HTR-8/SVneo (cell line): ENCODE results near the gene RMND5B.

ENCODE experiments used
- DNase-seq: peaks from one replicate; pipeline ENCODE4 v3.0.0; 2011; ENCODE audit warnings: low spot score, mixed read lengths; ENCODE audit not compliant: insufficient read length
- FAIRE-seq: peaks from 2 replicates; lab custom pipeline; 2011; peaks lifted over from hg19 to GRCh38; lab: Jason Lieb, UNC

RMND5B gene

GRCh38 chr5:178113141-178113787 is 17.6 kb upstream of the RMND5B start, which contains the start of gene N4BP3:
N4BP3 (plus strand) TSS chr5:178113532; CDS start chr5:178119584, 6,052 bp downstream.
- DNase-seq (peak; percentile 75), FAIRE-seq (no peak)

- FAIRE-seq: no peak
- DNase-seq: no peak
Observed at GRCh38 chr5:178113841-178114324, 16.9 kb upstream of the RMND5B start.

DNA sequence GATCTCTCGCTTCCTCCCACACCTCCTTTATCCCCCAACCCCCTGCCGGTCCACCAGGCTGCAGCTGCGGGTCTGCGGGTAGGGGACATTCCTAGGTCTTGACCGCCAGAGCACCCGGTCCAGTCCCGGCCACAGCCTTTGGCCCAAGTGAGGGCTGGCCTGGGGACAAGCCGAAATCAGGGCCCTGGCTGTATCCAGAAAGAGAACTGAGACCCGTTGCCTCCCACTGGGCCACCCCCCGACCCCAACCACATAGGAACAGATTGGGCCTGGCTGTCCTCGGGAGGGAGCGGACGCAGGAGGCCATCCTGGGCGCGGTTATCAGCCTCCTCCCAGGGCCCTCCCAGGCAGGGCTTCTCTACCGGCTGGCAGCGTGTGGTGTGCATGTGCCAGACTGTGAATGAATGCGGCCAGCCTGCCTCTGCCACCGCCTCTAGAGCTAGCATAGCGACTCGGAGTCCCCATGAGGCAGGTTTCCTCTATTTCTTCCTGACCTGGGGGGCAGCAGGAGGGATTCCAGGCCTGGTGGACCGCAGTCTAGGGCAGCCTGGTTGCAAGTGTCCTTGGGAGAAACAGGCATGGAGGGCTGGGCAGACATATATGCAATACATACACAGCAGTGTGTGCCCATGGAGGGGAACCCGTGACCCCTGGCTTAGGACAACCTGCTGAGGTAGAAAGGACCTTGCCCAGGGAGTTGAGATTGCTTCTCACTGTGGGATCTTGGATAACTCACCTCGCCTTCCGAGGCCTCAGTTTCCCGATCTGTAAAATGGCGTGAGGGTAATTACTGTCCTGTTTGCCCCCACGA is 16.3 kb upstream of the RMND5B start:
- FAIRE-seq: no peak
- no peak for DNase-seq

- DNase-seq: no peak
- no peak for FAIRE-seq
Observed at GRCh38 chr5:178115136-178115813, 15.5 kb upstream of the RMND5B start.

- no peak for FAIRE-seq
Observed at GRCh38 chr5:178115814-178116142, 15.0 kb upstream of the RMND5B start.

DNA sequence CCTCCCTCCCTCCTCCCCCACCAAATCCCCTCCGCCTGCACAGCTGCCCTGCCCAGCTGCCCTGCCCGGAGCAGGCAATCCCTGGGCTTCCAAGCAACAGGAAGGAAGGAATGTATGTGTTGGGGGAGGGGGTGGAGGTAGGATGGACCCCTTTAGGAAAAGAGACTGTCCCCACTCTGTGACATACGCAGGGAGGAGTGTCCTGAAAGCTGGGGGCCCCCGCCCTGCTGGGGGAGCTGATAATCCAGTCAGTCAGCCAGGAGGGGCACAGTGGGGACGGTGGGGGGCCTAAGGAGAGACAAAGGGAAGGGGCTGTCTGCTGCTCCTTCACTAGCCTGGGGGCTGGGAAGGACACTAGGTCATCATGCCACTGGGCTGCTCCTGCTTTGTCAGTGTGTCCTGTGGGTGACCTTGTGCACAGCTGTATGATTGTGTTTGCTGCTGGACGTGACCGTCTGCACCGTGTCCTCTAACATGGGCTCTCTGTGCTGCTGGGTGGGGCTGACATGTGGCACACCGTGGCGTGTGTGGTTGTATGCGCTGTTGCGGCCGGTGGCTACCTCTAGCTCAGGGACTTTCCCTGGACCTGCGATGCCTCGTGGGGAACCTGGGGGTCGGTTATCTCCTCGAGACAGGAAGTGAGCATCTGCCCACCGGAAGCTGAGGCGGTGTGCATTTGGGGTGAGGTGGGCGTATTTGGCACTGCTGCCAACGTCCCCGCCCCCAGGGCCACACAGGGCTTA is 14.5 kb upstream of the RMND5B start:
- FAIRE-seq: no peak

More at GRCh38 chr5:178115814-178116142, 15.0 kb upstream of the RMND5B start:
- no peak for DNase-seq

GRCh38 chr5:178117923-178118701 is 12.7 kb upstream of the RMND5B start:
- no peak for FAIRE-seq

More for the DNA sequence above, 14.5 kb upstream of the RMND5B start:
- DNase-seq: no peak

DNA sequence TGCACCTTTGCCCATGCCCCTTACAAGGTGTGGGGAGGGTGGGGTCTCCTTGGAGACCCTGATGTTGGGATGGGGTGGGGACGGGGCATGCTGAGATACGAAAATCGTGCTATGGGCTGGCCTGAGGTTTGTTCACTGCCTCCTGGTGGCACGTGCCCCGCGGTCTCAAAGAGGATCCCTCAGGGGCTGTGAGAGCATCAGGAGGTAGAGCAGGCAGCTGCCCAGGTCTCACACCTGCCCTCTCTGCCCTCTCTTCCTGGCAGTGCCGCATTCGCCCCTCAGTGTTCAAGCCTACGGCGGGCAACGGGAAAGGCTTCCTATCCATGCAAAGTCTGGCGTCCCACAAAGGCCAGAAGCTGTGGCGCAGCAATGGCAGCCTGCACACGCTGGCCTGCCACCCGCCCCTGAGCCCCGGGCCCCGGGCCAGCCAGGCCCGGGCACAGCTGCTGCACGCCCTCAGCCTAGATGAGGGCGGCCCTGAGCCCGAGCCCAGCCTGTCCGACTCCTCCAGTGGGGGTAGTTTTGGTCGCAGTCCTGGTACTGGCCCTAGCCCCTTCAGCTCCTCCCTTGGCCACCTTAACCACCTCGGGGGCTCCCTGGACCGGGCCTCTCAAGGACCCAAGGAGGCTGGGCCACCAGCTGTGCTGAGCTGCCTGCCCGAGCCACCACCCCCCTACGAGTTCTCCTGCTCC is 10.8 kb upstream of the RMND5B start:
- no peak for FAIRE-seq
- DNase-seq: no peak

More at GRCh38 chr5:178117923-178118701, 12.7 kb upstream of the RMND5B start:
- no peak for DNase-seq

- FAIRE-seq: no peak
- no peak for DNase-seq
Observed at GRCh38 chr5:178120607-178121357, 10.0 kb upstream of the RMND5B start.

- no peak for FAIRE-seq
- DNase-seq: no peak
Observed at GRCh38 chr5:178121391-178122276, 9.2 kb upstream of the RMND5B start.

GRCh38 chr5:178122346-178122745 is 8.5 kb upstream of the RMND5B start:
- DNase-seq: no peak
- no peak for FAIRE-seq

GRCh38 chr5:178123094-178123965 is 7.5 kb upstream of the RMND5B start:
- no peak for FAIRE-seq
- no peak for DNase-seq

GRCh38 chr5:178123966-178124925 is 6.6 kb upstream of the RMND5B start:
- no peak for FAIRE-seq
- DNase-seq: no peak

GRCh38 chr5:178125253-178125906 is 5.4 kb upstream of the RMND5B start:
- no peak for FAIRE-seq
- no peak for DNase-seq

GRCh38 chr5:178126556-178126955 is 4.3 kb upstream of the RMND5B start:
- DNase-seq (no peak), FAIRE-seq (no peak)
